CD8-positive, alpha-beta memory T cell (primary cell): ENCODE measurements around the gene SLC11A1. TPM values are rescaled to one million over a fixed set of nuclear protein-coding genes. Genes with fewer than 3 reads are reported as not detected.
A peak's percentile ranks its signal among the peaks of the same experiment; 100 is the strongest.

ENCODE experiments used
- CTCF ChIA-PET: fragments of 350-600 bp; sonication (Branson Sonifier 250); formaldehyde crosslinking; loops from one replicate; lab custom pipeline; 2021; ENCODE audit warnings: antibody characterized with exemption; lab: Charles Lee
- POLR2A ChIA-PET: fragments of 350-600 bp; sonication (Branson Sonifier 250); formaldehyde crosslinking; loops from one replicate; lab custom pipeline; 2021; ENCODE audit warnings: antibody characterized with exemption; lab: Charles Lee
- DNase-seq, 5 donors: peaks; one replicate each; pipeline versions ENCODE4 v3.0.0 to v3.0.0-alpha.2; 2020 to 2022; ENCODE audit warnings: mixed read lengths in 1 of 5
- H3K27ac ChIP-seq: one replicate; pipeline ENCODE4 v1.7.0; 2013; ENCODE audit warnings: low read depth, mild to moderate bottlenecking, low read length, moderate library complexity
- H3K27me3 ChIP-seq: 2 replicates; pipeline ENCODE4 v1.7.0; 2013; ENCODE audit warnings: low read length, mild to moderate bottlenecking; ENCODE audit not compliant: insufficient read depth, poor library complexity, severe bottlenecking
- H3K36me3 ChIP-seq: 2 replicates; pipeline ENCODE4 v1.7.0; 2013; ENCODE audit warnings: mild to moderate bottlenecking, low read length, moderate library complexity; ENCODE audit not compliant: insufficient read depth
- H3K4me1 ChIP-seq: 2 replicates; pipeline ENCODE4 v1.7.0; 2013; ENCODE audit warnings: mild to moderate bottlenecking, low read length, moderate library complexity; ENCODE audit not compliant: insufficient read depth
- H3K4me3 ChIP-seq: 2 replicates; pipeline ENCODE4 v1.7.0; 2013; ENCODE audit warnings: mild to moderate bottlenecking, low read length
- H3K9me3 ChIP-seq: 2 replicates; pipeline ENCODE4 v1.7.0; 2013; ENCODE audit warnings: mild to moderate bottlenecking, low read length
- H3K27ac Mint-ChIP-seq, 8 donors: one replicate each; pipeline ENCODE4 v1.8.0; 2020 to 2021; ENCODE audit warnings: mixed read lengths in 8 of 8, mild to moderate bottlenecking in 6 of 8, inconsistent platforms in 3 of 8, moderate library complexity in 3 of 8
- H3K27me3 Mint-ChIP-seq, 2 donors: one replicate each; pipeline ENCODE4 v1.8.0; 2020 to 2021; ENCODE audit warnings: mixed read lengths in 2 of 2, mild to moderate bottlenecking in 1 of 2, moderate library complexity in 1 of 2
- H3K36me3 Mint-ChIP-seq, 3 donors: one replicate each; pipeline ENCODE4 v1.8.0; 2020 to 2021; ENCODE audit warnings: mixed read lengths in 3 of 3, inconsistent platforms in 1 of 3, mild to moderate bottlenecking in 1 of 3
- H3K4me1 Mint-ChIP-seq, 3 donors: one replicate each; pipeline ENCODE4 v1.8.0; 2020 to 2021; ENCODE audit warnings: mixed read lengths in 3 of 3, inconsistent platforms in 1 of 3, mild to moderate bottlenecking in 1 of 3
- H3K4me3 Mint-ChIP-seq, 7 donors: one replicate each; pipeline ENCODE4 v1.8.0; 2020 to 2021; ENCODE audit warnings: mixed read lengths in 7 of 7, mild to moderate bottlenecking in 6 of 7, moderate library complexity in 4 of 7, inconsistent platforms in 2 of 7
- H3K9me3 Mint-ChIP-seq, 5 donors: one replicate each; pipeline ENCODE4 v1.8.0; 2020 to 2022; ENCODE audit warnings: mixed read lengths in 5 of 5, mild to moderate bottlenecking in 3 of 5, moderate library complexity in 2 of 5, inconsistent platforms in 1 of 5
- polyA plus RNA-seq: library from polyadenylated mRNA; unstranded; fragments of 300-500 nt; fragmentation: Illumina TruSeq; gene quantifications from one replicate; pipeline ENCODE4 v1.2.3, GENCODE V29; 2021
- total RNA-seq, 2 experiments: library from RNA; stranded (reverse); gene quantifications; one replicate each; pipeline ENCODE4 v1.2.3, GENCODE V29; 2021

The SLC11A1 gene
- total and polyA plus RNA-seq, 3 experiments from 2014 or later, result 0.32 to 2.1 (median 1.1) TPM

DNA sequence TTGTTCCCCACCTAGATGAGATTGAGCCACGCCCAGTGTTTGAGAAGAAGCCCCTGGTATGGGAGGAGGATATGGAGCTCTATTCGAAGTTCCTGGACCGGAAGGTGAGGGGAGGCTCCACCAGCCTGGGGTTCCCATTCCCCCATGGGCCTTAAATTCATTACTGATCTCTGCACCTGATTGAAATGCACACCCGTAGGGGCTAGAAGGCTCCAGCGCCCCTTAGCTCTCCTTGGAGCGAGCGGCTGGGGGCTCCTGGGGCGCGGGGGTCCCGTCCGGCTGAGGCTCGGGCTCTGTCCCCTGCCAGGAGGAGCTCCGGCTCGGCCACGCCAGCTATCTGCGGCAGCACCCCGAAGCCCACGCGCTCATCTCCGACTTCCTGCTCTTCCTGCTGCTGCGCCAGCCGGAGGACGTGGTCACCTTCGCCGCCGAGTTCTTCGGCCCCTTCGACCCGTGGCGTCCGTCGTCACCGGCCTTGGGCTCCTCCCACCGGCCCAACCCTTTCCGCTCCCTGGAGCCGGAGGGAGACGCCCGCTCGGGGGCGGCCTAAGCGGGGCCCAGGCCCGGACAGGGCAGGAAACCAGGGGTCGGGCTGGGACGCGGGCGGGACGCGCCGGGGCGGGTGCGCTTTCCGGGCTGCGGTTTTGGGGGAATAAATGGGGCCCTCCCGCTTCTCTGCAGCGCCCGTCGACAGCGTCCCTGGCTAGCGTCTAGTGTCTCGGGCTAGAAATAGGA, 14.5 kb upstream of the SLC11A1 start:
- POLR2A ChIA-PET, result interaction anchor here (0.8 to 1.4 kb wide), 3 partner anchors 28 to 76 kb away, joined by 3 to 4 read pairs (median 4); partner anchors contain the start of gene TMBIM1
- H3K4me3 ChIP-seq, result peak overlapping the region; percentile 71
- DNase-seq, result peak; percentile 61 to 78 (median 73)

DNA sequence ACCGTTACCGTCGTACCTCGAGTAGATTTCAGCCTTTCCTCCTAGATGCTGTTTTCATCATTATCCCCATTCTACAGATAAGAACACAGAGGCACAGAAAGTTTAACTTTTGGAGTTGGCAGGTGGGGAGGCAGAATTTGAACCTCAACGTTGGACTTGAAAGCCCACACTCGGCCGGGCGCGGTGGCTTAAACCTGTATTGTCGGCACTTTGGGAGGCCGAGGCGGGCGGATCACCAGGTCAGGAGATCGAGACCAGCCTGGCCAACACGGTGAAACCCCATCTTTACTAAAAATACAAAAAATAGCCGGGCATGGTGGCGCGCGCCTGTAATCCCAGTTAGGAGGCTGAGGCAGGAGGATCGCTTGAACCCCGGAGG, 13.9 kb upstream of the SLC11A1 start:
- Histone ChIP-seq H3K4me1 (peaks cover 18% of the 10 kb centered on the region), H3K4me3 (peak overlapping the region; percentile 71), H3K36me3 (no peaks in the 10 kb centered on the region), H3K9me3 (no peaks in the 10 kb centered on the region), H3K27me3 (no peaks in the 10 kb centered on the region), H3K27ac (peak overlapping the region; percentile 81)
- Mint-ChIP-seq H3K36me3 (no peaks in the 10 kb centered on the region), H3K4me3 (peak overlapping the region; percentile 62 to 86 (median 80)), H3K27me3 (peaks cover 0 to 2% of the 10 kb centered on the region in 2 donors), H3K9me3 (no peaks in the 10 kb centered on the region), H3K27ac (peak overlapping the region; percentile 63 to 97 (median 90)), H3K4me1 (peaks cover 20 to 34% (median 22%) of the 10 kb centered on the region in 3 donors)
- ChIA-PET CTCF (interaction anchor here (0.9 kb wide), 1 partner anchor 46 kb away, joined by 3 read pairs; no protein-coding TSS in a partner anchor), POLR2A (interaction anchor here (0.7 to 1.4 kb wide), 3 partner anchors 8 to 76 kb away, joined by 3 to 4 read pairs (median 3); partner anchors contain the start of gene TMBIM1)
- no peak for DNase-seq

More for the DNA sequence above, 14.5 kb upstream of the SLC11A1 start:
- H3K27ac Mint-ChIP-seq, result peak overlapping the region; percentile 63 to 97 (median 90)
- H3K9me3 Mint-ChIP-seq, result no peaks in the 10 kb centered on the region
- H3K27me3 Mint-ChIP-seq, result peaks cover 0 to 2% of the 10 kb centered on the region in 2 donors
- CTCF ChIA-PET, result interaction anchor here (0.9 to 1.6 kb wide), 5 partner anchors 11 to 75 kb away, joined by 3 to 5 read pairs (median 4); partner anchors contain the start of gene CATIP
- peak overlapping the region; percentile 62 to 86 (median 80) for H3K4me3 Mint-ChIP-seq
- Histone ChIP-seq H3K9me3 (no peaks in the 10 kb centered on the region), H3K36me3 (no peaks in the 10 kb centered on the region), H3K27me3 (no peaks in the 10 kb centered on the region), H3K27ac (peak overlapping the region; percentile 81), H3K4me1 (peaks cover 18% of the 10 kb centered on the region)
- H3K36me3 Mint-ChIP-seq, result no peaks in the 10 kb centered on the region
- H3K4me1 Mint-ChIP-seq, result peaks cover 20 to 34% (median 22%) of the 10 kb centered on the region in 3 donors

GRCh38 chr2:218368621-218369153, 13.4 kb upstream of the SLC11A1 start:
- H3K36me3 Mint-ChIP-seq, result no peaks in the 10 kb centered on the region
- peak overlapping the region; percentile 51 to 97 (median 77) for H3K27ac Mint-ChIP-seq
- peaks cover 18% of the 10 kb centered on the region for H3K4me1 ChIP-seq
- peak overlapping the region in 6 of 7 donors; percentile 23 to 82 (median 66) for H3K4me3 Mint-ChIP-seq
- CTCF ChIA-PET, result interaction anchor here (2.3 kb wide), 1 partner anchor 12 kb away, joined by 8 read pairs; the partner anchor contains the start of gene CATIP
- H3K9me3 ChIP-seq, result no peaks in the 10 kb centered on the region
- POLR2A ChIA-PET, result interaction anchor here (0.5 to 0.7 kb wide), 2 partner anchors 8 to 214 kb away, joined by 3 read pairs; no protein-coding TSS in a partner anchor
- H3K4me3 ChIP-seq, result no peak overlapping the region
- no peak overlapping the region for H3K27ac ChIP-seq
- no peaks in the 10 kb centered on the region for H3K9me3 Mint-ChIP-seq
- no peaks in the 10 kb centered on the region for H3K36me3 ChIP-seq
- H3K27me3 Mint-ChIP-seq, result peaks cover 0 to 2% of the 10 kb centered on the region in 2 donors
- no peak for DNase-seq
- peaks cover 20 to 34% (median 22%) of the 10 kb centered on the region in 3 donors for H3K4me1 Mint-ChIP-seq
- no peaks in the 10 kb centered on the region for H3K27me3 ChIP-seq

GRCh38 chr2:218369330-218369729, 12.7 kb upstream of the SLC11A1 start:
- Mint-ChIP-seq H3K4me3 (peak overlapping the region in 5 of 7 donors; percentile 6 to 60 (median 28)), H3K9me3 (no peaks in the 10 kb centered on the region), H3K4me1 (peaks cover 20 to 34% (median 22%) of the 10 kb centered on the region in 3 donors), H3K27me3 (peaks cover 0 to 2% of the 10 kb centered on the region in 2 donors), H3K27ac (peak overlapping the region in 7 of 8 donors; percentile 45 to 87 (median 73)), H3K36me3 (no peaks in the 10 kb centered on the region)
- no peak overlapping the region for H3K4me3 ChIP-seq
- peaks cover 18% of the 10 kb centered on the region for H3K4me1 ChIP-seq
- H3K9me3 ChIP-seq, result no peaks in the 10 kb centered on the region
- H3K27me3 ChIP-seq, result no peaks in the 10 kb centered on the region
- ChIA-PET POLR2A (interaction anchor here (0.5 kb wide), 1 partner anchor 213 kb away, joined by 3 read pairs; no protein-coding TSS in a partner anchor), CTCF (interaction anchor here (2.3 kb wide), 1 partner anchor 13 kb away, joined by 8 read pairs; the partner anchor contains the start of gene CATIP)
- no peak for DNase-seq
- no peak overlapping the region for H3K27ac ChIP-seq
- no peaks in the 10 kb centered on the region for H3K36me3 ChIP-seq

- Mint-ChIP-seq H3K4me3 (no peak overlapping the region), H3K4me1 (peaks cover 20 to 31% (median 22%) of the 10 kb centered on the region in 3 donors), H3K36me3 (no peaks in the 10 kb centered on the region), H3K27me3 (peaks cover 0 to 2% of the 10 kb centered on the region in 2 donors), H3K27ac (peak overlapping the region in 6 of 8 donors; percentile 4 to 81 (median 39)), H3K9me3 (no peaks in the 10 kb centered on the region)
- H3K36me3 ChIP-seq, result no peaks in the 10 kb centered on the region
- no peak for DNase-seq
- peaks cover 18% of the 10 kb centered on the region for H3K4me1 ChIP-seq
- no peak overlapping the region for H3K4me3 ChIP-seq
- POLR2A ChIA-PET, result no interaction called here
- CTCF ChIA-PET, result interaction anchor here (1.4 to 2.3 kb wide), 2 partner anchors 12 to 14 kb away, joined by 3 to 8 read pairs; partner anchors contain the start of genes CATIP and SLC11A1
- no peaks in the 10 kb centered on the region for H3K27me3 ChIP-seq
- no peak overlapping the region for H3K27ac ChIP-seq
- no peaks in the 10 kb centered on the region for H3K9me3 ChIP-seq
Observed at GRCh38 chr2:218370410-218371063, 11.5 kb upstream of the SLC11A1 start.

GRCh38 chr2:218371983-218372350, 10.1 kb upstream of the SLC11A1 start:
- peaks cover 17% of the 10 kb centered on the region for H3K4me1 ChIP-seq

DNA sequence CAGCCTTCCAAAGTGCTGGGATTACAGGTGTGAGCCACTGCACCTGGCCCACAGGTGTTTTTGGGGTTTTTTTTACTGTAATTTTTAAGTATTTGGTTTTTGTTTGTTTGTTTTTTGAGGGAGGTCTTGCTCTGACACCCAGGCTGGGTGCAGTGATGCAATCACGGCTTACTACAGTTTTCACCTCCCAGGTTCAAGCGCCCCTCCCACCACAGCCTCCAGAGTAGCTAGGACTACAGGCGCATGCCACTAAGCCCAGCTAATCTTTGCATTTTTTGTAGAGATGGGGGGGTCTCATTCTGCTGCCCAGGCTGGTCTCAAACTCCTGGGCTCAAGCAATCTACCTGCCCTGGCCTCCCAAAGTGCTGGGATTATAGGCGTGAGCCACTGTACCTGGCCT, 7.3 kb upstream of the SLC11A1 start:
- peaks cover 4 to 6% (median 5%) of the 10 kb centered on the region in 3 donors for H3K4me1 Mint-ChIP-seq
- H3K9me3 Mint-ChIP-seq, result no peaks in the 10 kb centered on the region
- Histone ChIP-seq H3K4me3 (no peak overlapping the region), H3K27ac (no peak overlapping the region), H3K27me3 (no peaks in the 10 kb centered on the region), H3K9me3 (no peaks in the 10 kb centered on the region), H3K4me1 (no peaks in the 10 kb centered on the region), H3K36me3 (no peaks in the 10 kb centered on the region)
- POLR2A ChIA-PET, result interaction anchor here (0.9 kb wide), 1 partner anchor 14 kb away, joined by 3 read pairs; no protein-coding TSS in a partner anchor
- no peaks in the 10 kb centered on the region for H3K27me3 Mint-ChIP-seq
- H3K36me3 Mint-ChIP-seq, result no peaks in the 10 kb centered on the region
- DNase-seq, result no peak
- H3K27ac Mint-ChIP-seq, result no peak overlapping the region
- CTCF ChIA-PET, result no interaction called here
- H3K4me3 Mint-ChIP-seq, result no peak overlapping the region

More at GRCh38 chr2:218371983-218372350, 10.1 kb upstream of the SLC11A1 start:
- Mint-ChIP-seq H3K36me3 (no peaks in the 10 kb centered on the region), H3K27ac (peak overlapping the region in 2 of 8 donors; percentile 49 to 77), H3K9me3 (no peaks in the 10 kb centered on the region), H3K27me3 (peaks cover 0 to 2% of the 10 kb centered on the region in 2 donors), H3K4me3 (no peak overlapping the region), H3K4me1 (peaks cover 19 to 23% (median 20%) of the 10 kb centered on the region in 3 donors)
- H3K36me3 ChIP-seq, result no peaks in the 10 kb centered on the region
- no peak for DNase-seq
- H3K4me3 ChIP-seq, result no peak overlapping the region
- H3K27me3 ChIP-seq, result no peaks in the 10 kb centered on the region
- no peak overlapping the region for H3K27ac ChIP-seq
- POLR2A ChIA-PET, result no interaction called here
- CTCF ChIA-PET, result interaction anchor here (2.3 kb wide), 1 partner anchor 15 kb away, joined by 6 read pairs; the partner anchor contains the start of gene CATIP
- H3K9me3 ChIP-seq, result no peaks in the 10 kb centered on the region
